AG04449 (cell line): Measurements from ENCODE around the gene EPYC.

Source experiments
- CTCF ChIA-PET: fragments of 350-600 bp; formaldehyde crosslinking; extraction: SDS; loops from one replicate; lab custom pipeline; 2021; ENCODE audit warnings: antibody characterized with exemption; lab: Yijun Ruan, JAX
- POLR2A ChIA-PET: fragments of 400-600, 350-600 bp; formaldehyde crosslinking; extraction: SDS; loops from one replicate; lab custom pipeline; 2020; ENCODE audit warnings: antibody characterized with exemption, inconsistent platforms; lab: Yijun Ruan, JAX
- DNase-seq: peaks from one replicate; pipeline ENCODE4 v3.0.0-alpha.2; 2010; ENCODE audit warnings: low read depth, low spot score
- H3K4me3 ChIP-seq: 2 replicates; pipeline ENCODE4 v1.5.1; 2011; ENCODE audit warnings: low read depth, mild to moderate bottlenecking, control low read depth, low read length
- CTCF ChIP-seq: IDR thresholded peaks from one replicate; pipeline ENCODE4 v1.5.1; 2011; ENCODE audit warnings: mild to moderate bottlenecking, moderate library complexity, low read length, control low read depth, inconsistent platforms; ENCODE audit not compliant: insufficient read depth; ENCODE audit errors: missing control alignments

EPYC gene

GRCh38 chr12:91037276-91037675, 32.5 kb upstream of the EPYC start:
- ChIA-PET CTCF (interaction anchor here (1.1 to 1.7 kb wide), 2 partner anchors 8 to 51 kb away, joined by 3 to 6 read pairs; no protein-coding TSS in a partner anchor), POLR2A (interaction anchor here (0.7 kb wide), 1 partner anchor 10 kb away, joined by 3 read pairs; no protein-coding TSS in a partner anchor)
- no peak for TF ChIP-seq CTCF
- no peak overlapping the region for H3K4me3 ChIP-seq
- DNase-seq: no peak

GRCh38 chr12:91033251-91033650, 28.5 kb upstream of the EPYC start:
- POLR2A ChIA-PET: no interaction called here
- CTCF ChIA-PET: no interaction called here
- no peak for TF ChIP-seq CTCF
- no peak overlapping the region for H3K4me3 ChIP-seq
- no peak for DNase-seq

- peak; percentile 75 for DNase-seq
- H3K4me3 ChIP-seq: no peak overlapping the region
- no peak for TF ChIP-seq CTCF
- POLR2A ChIA-PET: no interaction called here
- CTCF ChIA-PET: interaction anchor here (0.6 to 2.4 kb wide), 4 partner anchors 9 to 1975 kb away, joined by 3 to 8 read pairs (median 4); no protein-coding TSS in a partner anchor
Observed at GRCh38 chr12:91023326-91024004, 18.7 kb upstream of the EPYC start.

GRCh38 chr12:91021076-91021475, 16.3 kb upstream of the EPYC start:
- ChIA-PET CTCF (no interaction called here), POLR2A (no interaction called here)
- no peak for DNase-seq
- no peak overlapping the region for H3K4me3 ChIP-seq
- no peak for TF ChIP-seq CTCF

GRCh38 chr12:91019455-91019854, 14.7 kb upstream of the EPYC start:
- no peak for DNase-seq
- no peak for TF ChIP-seq CTCF
- no peak overlapping the region for H3K4me3 ChIP-seq
- ChIA-PET POLR2A (no interaction called here), CTCF (no interaction called here)

- CTCF ChIA-PET: no interaction called here
- POLR2A ChIA-PET: no interaction called here
- no peak for TF ChIP-seq CTCF
- no peak for DNase-seq
- no peak overlapping the region for H3K4me3 ChIP-seq
Observed at GRCh38 chr12:91017511-91018263, 12.9 kb upstream of the EPYC start.
